HG03460 (cell line): ENCODE results near the gene OCA2.
"Not testable (repeated sequence)": the region's sequence is repeated elsewhere in the genome, so short reads cannot be mapped to it uniquely, and the experiment has no call there.

Experiments used
- ATAC-seq: cut with Tn5 transposase; IDR thresholded peaks from one replicate; pipeline ENCODE4 v1.9.1; 2021; ENCODE audit not compliant: unreplicated experiment

The OCA2 gene

GRCh38 chr15:27744641-27745040 is 354.5 kb downstream of the OCA2 start:
- ATAC-seq = no peak

- no peak for ATAC-seq
These were observed 355.5 kb downstream of the OCA2 start for GRCh38 chr15:27743638-27744037.

GRCh38 chr15:27742751-27743477 is 356.2 kb downstream of the OCA2 start:
- ATAC-seq = no peak

GRCh38 chr15:27741226-27741860 is 357.8 kb downstream of the OCA2 start:
- no peak for ATAC-seq

GRCh38 chr15:27734785-27735495 is 364.2 kb downstream of the OCA2 start:
- no peak for ATAC-seq

- ATAC-seq = no peak
These were observed 367.3 kb downstream of the OCA2 start for GRCh38 chr15:27731776-27732175.

- no peak for ATAC-seq
These were observed 368.2 kb downstream of the OCA2 start for GRCh38 chr15:27730868-27731267.

GRCh38 chr15:27725731-27726130 is 373.4 kb downstream of the OCA2 start:
- no peak for ATAC-seq

- no peak for ATAC-seq
These were observed 375.3 kb downstream of the OCA2 start for GRCh38 chr15:27723821-27724220.

- no peak for ATAC-seq
These were observed 377.0 kb downstream of the OCA2 start for GRCh38 chr15:27722102-27722501.

- no peak for ATAC-seq
These were observed 384.4 kb downstream of the OCA2 start for GRCh38 chr15:27714675-27715074.

- ATAC-seq = not testable (repeated sequence)
These were observed 385.3 kb downstream of the OCA2 start for GRCh38 chr15:27713850-27714249.

- no peak for ATAC-seq
These were observed 391.9 kb downstream of the OCA2 start for GRCh38 chr15:27707257-27707656.

GRCh38 chr15:27706300-27706699 is 392.8 kb downstream of the OCA2 start:
- no peak for ATAC-seq

- ATAC-seq = no peak
These were observed 394.1 kb downstream of the OCA2 start for GRCh38 chr15:27705056-27705455.
